Stimulated activated naive CD8-positive, alpha-beta T cell treated with anti-CD3 and anti-CD28 coated beads, Interleukin-15, amount 100 ng/mL, for 72 hours (primary cell): ENCODE measurements around the gene HNRNPLL.
A peak's percentile ranks its signal among the peaks of the same experiment; 100 is the strongest.

Experiments used
- ATAC-seq: fragments of 150-1000 bp; cut with Tn5 transposase; 2 replicates; pipeline ENCODE4 v1.10.0; 2021; ENCODE audit warnings: mild to moderate bottlenecking, moderate library complexity
- DNase-seq, 2 donors: peaks; one replicate each; pipeline ENCODE4 v3.0.0; 2021 to 2022
- H3K27ac Mint-ChIP-seq, 2 donors: one replicate each; pipeline ENCODE4 v1.8.0; 2022; ENCODE audit warnings: mild to moderate bottlenecking in 2 of 2, mixed read lengths in 2 of 2, moderate library complexity in 2 of 2
- H3K27me3 Mint-ChIP-seq: one replicate; pipeline ENCODE4 v1.8.0; 2022; ENCODE audit warnings: mixed read lengths
- H3K4me1 Mint-ChIP-seq: one replicate; pipeline ENCODE4 v1.8.0; 2022; ENCODE audit warnings: mild to moderate bottlenecking, mixed read lengths
- H3K4me3 Mint-ChIP-seq, 2 donors: one replicate each; pipeline ENCODE4 v1.8.0; 2022; ENCODE audit warnings: mild to moderate bottlenecking in 2 of 2, mixed read lengths in 2 of 2, moderate library complexity in 1 of 2
- H3K9me3 Mint-ChIP-seq, 2 donors: one replicate each; pipeline ENCODE4 v1.8.0; 2022; ENCODE audit warnings: mixed read lengths in 2 of 2

The HNRNPLL gene

GRCh38 chr2:38605298-38605830 is 2.6 kb upstream of the HNRNPLL start:
- Mint-ChIP-seq H3K9me3 (peaks cover 0 to 8% of the 10 kb centered on the region in 2 donors), H3K4me3 (no peak overlapping the region), H3K27ac (no peak overlapping the region), H3K4me1 (peaks cover 43% of the 10 kb centered on the region), H3K27me3 (no peaks in the 10 kb centered on the region)
- DNase-seq = no peak
- ATAC-seq = no peak

GRCh38 chr2:38603402-38604290 is 918 bp upstream of the HNRNPLL start:
- Mint-ChIP-seq H3K4me1 (peaks cover 49% of the 10 kb centered on the region), H3K4me3 (peak overlapping the region; percentile 90 to 95), H3K27ac (peak overlapping the region; percentile 97), H3K9me3 (peaks cover 0 to 2% of the 10 kb centered on the region in 2 donors), H3K27me3 (no peaks in the 10 kb centered on the region)
- ATAC-seq (peak; percentile 89), DNase-seq (peak; percentile 79 to 86)

- H3K27ac Mint-ChIP-seq = peak overlapping the region; percentile 95 to 98
- peak; percentile 47 to 53 for DNase-seq
These were observed 494 bp downstream of the HNRNPLL start for GRCh38 chr2:38602136-38602731.

GRCh38 chr2:38601463-38602135 is 1.1 kb downstream of the HNRNPLL start:
- DNase-seq (no peak), ATAC-seq (no peak)
- Mint-ChIP-seq H3K9me3 (no peaks in the 10 kb centered on the region), H3K4me1 (peaks cover 53% of the 10 kb centered on the region), H3K27me3 (no peaks in the 10 kb centered on the region), H3K27ac (peak overlapping the region; percentile 95 to 98), H3K4me3 (peak overlapping the region; percentile 90 to 95)

More at GRCh38 chr2:38602136-38602731, 494 bp downstream of the HNRNPLL start:
- peak; percentile 24 for ATAC-seq
- H3K9me3 Mint-ChIP-seq = no peaks in the 10 kb centered on the region
- H3K27me3 Mint-ChIP-seq = no peaks in the 10 kb centered on the region
- H3K4me1 Mint-ChIP-seq = peaks cover 47% of the 10 kb centered on the region
- H3K4me3 Mint-ChIP-seq = peak overlapping the region; percentile 90 to 95

GRCh38 chr2:38600921-38601455 is 1.7 kb downstream of the HNRNPLL start:
- ATAC-seq (no peak), DNase-seq (no peak)
- no peaks in the 10 kb centered on the region for H3K27me3 Mint-ChIP-seq
- H3K4me3 Mint-ChIP-seq = peak overlapping the region; percentile 90 to 95
- no peaks in the 10 kb centered on the region for H3K9me3 Mint-ChIP-seq
- H3K27ac Mint-ChIP-seq = peak overlapping the region in 1 of 2 donors; percentile 69
- H3K4me1 Mint-ChIP-seq = peaks cover 58% of the 10 kb centered on the region

- Mint-ChIP-seq H3K9me3 (no peaks in the 10 kb centered on the region), H3K4me1 (peaks cover 60% of the 10 kb centered on the region), H3K27ac (peak overlapping the region in 1 of 2 donors; percentile 69), H3K27me3 (no peaks in the 10 kb centered on the region), H3K4me3 (peak overlapping the region; percentile 90 to 95)
- no peak for ATAC-seq
- no peak for DNase-seq
These were observed 2.4 kb downstream of the HNRNPLL start for GRCh38 chr2:38600242-38600891.

GRCh38 chr2:38599706-38600105 is 3.0 kb downstream of the HNRNPLL start:
- DNase-seq (no peak), ATAC-seq (no peak)
- H3K4me3 Mint-ChIP-seq = peak overlapping the region; percentile 31 to 90
- no peaks in the 10 kb centered on the region for H3K9me3 Mint-ChIP-seq
- H3K27me3 Mint-ChIP-seq = no peaks in the 10 kb centered on the region
- H3K27ac Mint-ChIP-seq = peak overlapping the region in 1 of 2 donors; percentile 5
- H3K4me1 Mint-ChIP-seq = peaks cover 58% of the 10 kb centered on the region

- no peak for DNase-seq
- Mint-ChIP-seq H3K27ac (no peak overlapping the region), H3K9me3 (no peaks in the 10 kb centered on the region), H3K27me3 (no peaks in the 10 kb centered on the region), H3K4me3 (peak overlapping the region; percentile 46 to 90), H3K4me1 (peaks cover 50% of the 10 kb centered on the region)
- ATAC-seq = no peak
These were observed 3.8 kb downstream of the HNRNPLL start for GRCh38 chr2:38598991-38599295.

- peaks cover 47% of the 10 kb centered on the region for H3K4me1 Mint-ChIP-seq
- H3K4me3 Mint-ChIP-seq = peak overlapping the region in 1 of 2 donors; percentile 90
- ATAC-seq = no peak
- no peaks in the 10 kb centered on the region for H3K9me3 Mint-ChIP-seq
- no peak overlapping the region for H3K27ac Mint-ChIP-seq
- DNase-seq = no peak
- H3K27me3 Mint-ChIP-seq = no peaks in the 10 kb centered on the region
These were observed 4.3 kb downstream of the HNRNPLL start for GRCh38 chr2:38598200-38598990.

GRCh38 chr2:38597115-38597514 is 5.6 kb downstream of the HNRNPLL start:
- H3K4me3 Mint-ChIP-seq = no peak overlapping the region
- H3K4me1 Mint-ChIP-seq = peaks cover 51% of the 10 kb centered on the region
- no peak overlapping the region for H3K27ac Mint-ChIP-seq
- ATAC-seq (no peak), DNase-seq (no peak)
- H3K9me3 Mint-ChIP-seq = no peaks in the 10 kb centered on the region
- H3K27me3 Mint-ChIP-seq = no peaks in the 10 kb centered on the region

GRCh38 chr2:38596229-38596628 is 6.5 kb downstream of the HNRNPLL start:
- Mint-ChIP-seq H3K27ac (no peak overlapping the region), H3K4me1 (peaks cover 51% of the 10 kb centered on the region), H3K4me3 (no peak overlapping the region), H3K27me3 (no peaks in the 10 kb centered on the region), H3K9me3 (no peaks in the 10 kb centered on the region)
- no peak for DNase-seq
- no peak for ATAC-seq

- Mint-ChIP-seq H3K27me3 (no peaks in the 10 kb centered on the region), H3K9me3 (peaks cover under 1 to 2% of the 10 kb centered on the region in 2 donors), H3K4me1 (peaks cover 40% of the 10 kb centered on the region), H3K4me3 (no peak overlapping the region), H3K27ac (no peak overlapping the region)
- ATAC-seq (no peak), DNase-seq (no peak)
These were observed 9.8 kb downstream of the HNRNPLL start for GRCh38 chr2:38592951-38593350.

GRCh38 chr2:38591152-38591551 is 11.6 kb downstream of the HNRNPLL start:
- DNase-seq (no peak), ATAC-seq (no peak)
- H3K27ac Mint-ChIP-seq = no peak overlapping the region
- peaks cover 4 to 7% of the 10 kb centered on the region in 2 donors for H3K9me3 Mint-ChIP-seq
- H3K4me3 Mint-ChIP-seq = no peak overlapping the region
- H3K27me3 Mint-ChIP-seq = no peaks in the 10 kb centered on the region
- H3K4me1 Mint-ChIP-seq = peaks cover 32% of the 10 kb centered on the region

- Mint-ChIP-seq H3K27ac (no peak overlapping the region), H3K27me3 (no peaks in the 10 kb centered on the region), H3K4me3 (no peak overlapping the region), H3K4me1 (peaks cover 28% of the 10 kb centered on the region), H3K9me3 (peaks cover 4 to 7% of the 10 kb centered on the region in 2 donors)
- no peak for DNase-seq
- no peak for ATAC-seq
These were observed 12.7 kb downstream of the HNRNPLL start for GRCh38 chr2:38590053-38590452.
